Measurements from ENCODE around the gene RASSF1. TPM values are rescaled to one million over a fixed set of nuclear protein-coding genes. Genes with fewer than 3 reads are reported as not detected.

RASSF1 gene
- total RNA-seq, 1 experiment from 2014 or later: 29.6 TPM

GRCh38 chr3:50381383-50381782 lies 40.7 kb upstream of the RASSF1 start:
- no peaks in the 10 kb centered on the region for H3K27me3 ChIP-seq (ENCODE audit: insufficient read depth, low read length)

More at GRCh38 chr3:50381383-50381782, 40.7 kb upstream of the RASSF1 start:
- H4K20me1 ChIP-seq (ENCODE audit: insufficient read depth): no peaks in the 10 kb centered on the region
- no peak overlapping the region for H3K4me3 ChIP-seq (replicated peaks in 1 of 2; ENCODE audit: low read depth in 1 of 2, low read length in 2 of 2)
- H3K9me2 ChIP-seq (ENCODE audit: insufficient read depth): no peaks in the 10 kb centered on the region
- intact Hi-C loops (cut with micrococcal nuclease): no loop called here
- DNase-seq (ENCODE audit: low read depth, low spot score): no peak
- H3K9ac ChIP-seq (ENCODE audit: low read length): no peak overlapping the region
- TF ChIP-seq ELF1 (IDR thresholded peaks at IDR 0.05; ENCODE audit: borderline replicate concordance, low read depth) (no peak), ZBTB33 (IDR thresholded peaks at IDR 0.05; ENCODE audit: extremely low read depth, insufficient replicate concordance, low read length) (no peak), YY1 (IDR thresholded peaks at IDR 0.05; ENCODE audit: extremely low read depth, insufficient replicate concordance, low read depth, low read length) (no peak), SIN3A (IDR thresholded peaks at IDR 0.05; ENCODE audit: low read depth) (no peak), CEBPB (IDR thresholded peaks at IDR 0.05; ENCODE audit: low read depth) (no peak), POLR2A (IDR thresholded peaks at IDR 0.05; ENCODE audit: borderline replicate concordance, extremely low read depth, insufficient read depth, insufficient read length) (no peak), MAX (IDR thresholded peaks at IDR 0.05) (no peak), FOSL1 (IDR thresholded peaks at IDR 0.05; ENCODE audit: low read depth) (no peak), RAD21 (IDR thresholded peaks at IDR 0.05; ENCODE audit: low read depth) (no peak), REST (IDR thresholded peaks at IDR 0.05; ENCODE audit: low read depth) (no peak), EZH2phosphoT487 (IDR thresholded peaks at IDR 0.05; ENCODE audit: borderline replicate concordance) (no peak), CTCF (IDR thresholded peaks at IDR 0.05 in 2 of 3, conservative IDR thresholded peaks at IDR 0.05 in 1 of 3; ENCODE audit: borderline replicate concordance in 1 of 3, insufficient read depth in 1 of 3, low read depth in 2 of 3, low read length in 2 of 3) (no peak), EZH2 (IDR thresholded peaks at IDR 0.05) (no peak), SP1 (IDR thresholded peaks at IDR 0.05; ENCODE audit: low read depth) (no peak), ZNF274 (IDR thresholded peaks at IDR 0.05; ENCODE audit: low read depth, low read length) (no peak), ZFX (IDR thresholded peaks at IDR 0.05) (no peak), SRF (IDR thresholded peaks at IDR 0.05; ENCODE audit: low read depth) (no peak), ATF3 (IDR thresholded peaks at IDR 0.05) (no peak)
- no peak overlapping the region for H2AFZ ChIP-seq (ENCODE audit: low read depth, low read length, poor library complexity, severe bottlenecking)
- no peak for ATAC-seq
- RAD21 ChIA-PET (ENCODE audit: low non-redundant PET in 1 of 2, low total read pairs in 2 of 2, uncharacterized antibody in 2 of 2, unreplicated experiment in 2 of 2): no interaction called here
- no peak overlapping the region for H3K4me2 ChIP-seq (ENCODE audit: low read length)
- no peaks in the 10 kb centered on the region for H3K9me3 ChIP-seq (ENCODE audit: control insufficient read depth in 1 of 2, insufficient read depth in 1 of 2, low read depth in 1 of 2, low read length in 2 of 2)
- no TSS peak for BruUV-seq (replicated peaks)
- H3K79me2 ChIP-seq (ENCODE audit: insufficient read depth, low read length): no peaks in the 10 kb centered on the region
- H3K27ac ChIP-seq (ENCODE audit: low read depth, low read length): no peak overlapping the region
- no peaks in the 10 kb centered on the region for H3K36me3 ChIP-seq (ENCODE audit: control insufficient read depth in 1 of 2, insufficient read depth in 2 of 2, low read length in 2 of 2)
- CTCF ChIA-PET: no interaction called here
- POLR2A ChIA-PET: interaction anchor here (0.7 to 1.0 kb wide), 2 partner anchors 40 to 209 kb away, joined by 3 read pairs; partner anchors contain the start of gene RASSF1
- no peaks in the 10 kb centered on the region for H3K4me1 ChIP-seq (ENCODE audit: control insufficient read depth in 1 of 2, insufficient read depth in 2 of 2, low read length in 2 of 2)
